ENCODE results near the gene AGAP2.

The AGAP2 gene

DNA sequence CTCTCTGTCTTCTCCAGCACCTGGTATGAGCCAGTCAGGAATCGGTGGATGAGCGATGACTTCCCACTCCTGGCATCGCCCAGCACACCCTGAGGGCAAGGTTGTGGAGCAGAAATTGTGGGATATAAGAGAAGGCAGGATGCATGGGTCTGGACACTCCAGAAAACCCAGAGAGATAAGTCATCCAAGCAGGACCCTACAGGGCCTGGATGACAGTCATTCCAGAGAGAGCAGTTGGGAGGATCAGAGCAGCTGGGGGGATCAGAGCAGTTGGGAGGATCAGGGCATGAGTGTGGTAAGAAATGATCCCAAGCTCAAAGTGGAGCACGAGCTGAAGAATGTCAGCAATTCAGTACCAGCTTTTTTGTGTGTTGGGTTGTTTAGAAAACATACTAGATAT, 4.0 kb downstream of the AGAP2 start:
- Histone ChIP-seq H3K27ac (replicated peaks; ENCODE audit: low read length) (no peak overlapping the region), H3K18ac (ENCODE audit: low read length) (no peak overlapping the region), H3K79me1 (ENCODE audit: low read depth, low read length) (no peaks in the 10 kb centered on the region), H3K23ac (ENCODE audit: low read depth, low read length, poor library complexity) (no peak overlapping the region), H3K9me3 (replicated peaks in 1 of 2; ENCODE audit: control insufficient read depth in 2 of 2, insufficient read depth in 1 of 2, low read depth in 1 of 2, low read length in 2 of 2) (peaks cover 0 to 4% of the 10 kb centered on the region in 2 donors), H4K91ac (ENCODE audit: low read depth, low read length, poor library complexity) (no peak overlapping the region), H3K9ac (ENCODE audit: low read depth, low read length, poor library complexity) (no peak overlapping the region), H3K27me3 (ENCODE audit: control insufficient read depth in 3 of 3, insufficient read depth in 3 of 3, low read depth in 1 of 3, low read length in 3 of 3) (peaks cover 3 to 92% (median 26%) of the 10 kb centered on the region in 3 experiments), H3K4me2 (ENCODE audit: insufficient read depth, low read length, poor library complexity, severe bottlenecking) (no peak overlapping the region), H4K8ac (ENCODE audit: low read depth, low read length) (no peak overlapping the region), H3K14ac (ENCODE audit: low read length) (no peak overlapping the region), H2BK12ac (ENCODE audit: low read length) (no peak overlapping the region), H3K36me3 (replicated peaks in 1 of 2; ENCODE audit: control insufficient read depth in 2 of 2, insufficient read depth in 2 of 2, low read length in 2 of 2) (peaks cover 0 to 42% of the 10 kb centered on the region in 2 donors), H2BK120ac (ENCODE audit: low read depth, low read length) (no peak overlapping the region), H3K4me3 (ENCODE audit: low read length in 2 of 2) (no peak overlapping the region), H2BK15ac (ENCODE audit: low read length) (no peak overlapping the region), H2AK5ac (ENCODE audit: low read depth, low read length) (no peak overlapping the region), H2BK5ac (ENCODE audit: low read length) (no peak overlapping the region), H3K4me1 (ENCODE audit: control insufficient read depth in 2 of 2, insufficient read depth in 1 of 2, low read depth in 1 of 2, low read length in 2 of 2) (peaks cover 16 to 21% of the 10 kb centered on the region in 2 donors), H3K4ac (ENCODE audit: low read length) (no peak overlapping the region), H2AFZ (ENCODE audit: low read length) (no peak overlapping the region)
- no CpG with 5 or more reads among the region's 4 CpGs for WGBS, 2 donors (ENCODE audit: extremely low coverage in 2 of 2, insufficient read length in 2 of 2, insufficient replicate concordance in 1 of 2)
- no peak for DNase-seq (ENCODE audit: low spot score)

DNA sequence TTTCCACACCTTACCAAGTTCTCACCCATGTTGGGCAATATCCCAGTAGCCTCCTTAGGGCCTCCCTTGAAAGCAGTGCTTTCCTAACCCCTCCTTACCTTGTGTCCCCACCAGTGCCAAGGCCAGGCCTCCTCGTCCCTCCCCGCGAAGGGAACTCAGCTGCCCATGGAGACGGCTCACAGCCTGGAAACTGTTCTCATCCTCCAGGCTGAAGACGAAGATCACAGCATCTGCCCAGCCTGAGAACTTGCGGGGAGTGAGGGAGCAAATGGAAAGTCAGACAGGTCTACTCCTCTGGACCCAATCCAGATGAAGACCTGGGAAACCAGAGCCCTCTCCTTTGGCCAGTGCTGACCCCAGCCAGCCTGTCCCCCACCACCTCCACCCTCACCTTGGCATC, 4.6 kb downstream of the AGAP2 start:
- peaks cover 0 to 46% of the 10 kb centered on the region in 2 donors for H3K36me3 ChIP-seq (replicated peaks in 1 of 2; ENCODE audit: control insufficient read depth in 2 of 2, insufficient read depth in 2 of 2, low read length in 2 of 2)
- H2BK5ac ChIP-seq (ENCODE audit: low read length): no peak overlapping the region
- H2AK5ac ChIP-seq (ENCODE audit: low read depth, low read length): no peak overlapping the region
- H3K18ac ChIP-seq (ENCODE audit: low read length): no peak overlapping the region
- no CpG with 5 or more reads among the region's 6 CpGs for WGBS, 2 donors (ENCODE audit: extremely low coverage in 2 of 2, insufficient read length in 2 of 2, insufficient replicate concordance in 1 of 2)
- no peak overlapping the region for H3K14ac ChIP-seq (ENCODE audit: low read length)
- no peak overlapping the region for H2BK120ac ChIP-seq (ENCODE audit: low read depth, low read length)
- H3K4me1 ChIP-seq (ENCODE audit: control insufficient read depth in 2 of 2, insufficient read depth in 1 of 2, low read depth in 1 of 2, low read length in 2 of 2): peaks cover 10 to 14% of the 10 kb centered on the region in 2 donors
- H3K4me3 ChIP-seq (ENCODE audit: low read length in 2 of 2): no peak overlapping the region
- H2BK12ac ChIP-seq (ENCODE audit: low read length): no peak overlapping the region
- no peak overlapping the region for H2BK15ac ChIP-seq (ENCODE audit: low read length)
- no peak overlapping the region for H4K91ac ChIP-seq (ENCODE audit: low read depth, low read length, poor library complexity)
- no peak overlapping the region for H3K9ac ChIP-seq (ENCODE audit: low read depth, low read length, poor library complexity)
- H2AFZ ChIP-seq (ENCODE audit: low read length): no peak overlapping the region
- peaks cover 0 to 4% of the 10 kb centered on the region in 2 donors for H3K9me3 ChIP-seq (replicated peaks in 1 of 2; ENCODE audit: control insufficient read depth in 2 of 2, insufficient read depth in 1 of 2, low read depth in 1 of 2, low read length in 2 of 2)
- H3K27ac ChIP-seq (replicated peaks; ENCODE audit: low read length): no peak overlapping the region
- no peak for DNase-seq (ENCODE audit: low spot score)
- no peak overlapping the region for H3K4me2 ChIP-seq (ENCODE audit: insufficient read depth, low read length, poor library complexity, severe bottlenecking)
- no peaks in the 10 kb centered on the region for H3K79me1 ChIP-seq (ENCODE audit: low read depth, low read length)
- no peak overlapping the region for H4K8ac ChIP-seq (ENCODE audit: low read depth, low read length)
- no peak overlapping the region for H3K4ac ChIP-seq (ENCODE audit: low read length)
- H3K27me3 ChIP-seq (ENCODE audit: control insufficient read depth in 3 of 3, insufficient read depth in 3 of 3, low read depth in 1 of 3, low read length in 3 of 3): peaks cover 3 to 91% (median 22%) of the 10 kb centered on the region in 3 experiments
- H3K23ac ChIP-seq (ENCODE audit: low read depth, low read length, poor library complexity): no peak overlapping the region

DNA sequence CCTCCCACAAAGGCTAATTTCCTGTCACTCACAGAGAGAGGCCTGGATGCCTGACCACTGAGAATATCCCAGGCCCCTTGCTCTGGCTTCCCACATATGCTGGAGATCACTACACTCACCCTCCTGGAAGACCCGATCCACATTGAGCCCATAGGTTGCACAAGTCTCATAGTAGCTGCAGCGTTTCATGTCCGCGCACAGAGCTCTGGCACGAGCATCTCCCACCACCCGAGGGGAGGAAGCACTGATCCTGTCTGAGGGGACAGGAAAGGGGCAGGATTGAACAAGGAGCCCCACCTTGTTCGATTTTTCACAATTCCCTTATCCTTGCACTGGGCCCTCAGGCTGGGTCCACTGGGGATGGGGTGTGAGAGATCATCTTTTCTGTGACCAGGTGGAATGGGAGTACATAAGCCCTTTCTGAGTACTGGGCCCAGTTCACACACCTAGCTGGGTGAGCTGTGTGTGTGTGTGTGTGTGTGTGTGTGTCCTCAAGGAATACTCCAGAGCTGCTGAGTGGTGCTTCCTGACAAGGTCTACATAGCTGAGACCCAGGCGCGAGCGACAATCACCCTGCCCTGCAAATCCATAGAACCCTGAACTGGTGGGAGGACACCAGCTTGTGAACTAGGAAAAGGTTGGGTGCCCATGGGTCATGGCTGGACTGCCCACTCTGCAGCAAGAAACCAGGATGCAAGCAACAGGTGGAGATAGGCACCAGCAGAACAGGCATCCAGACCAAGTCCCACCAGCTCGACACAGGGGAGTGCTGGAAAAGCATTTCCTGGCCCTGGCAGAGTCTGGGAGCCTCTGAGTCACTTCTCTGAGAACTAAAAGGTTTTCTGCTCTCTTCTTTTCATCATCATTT, 5.6 kb downstream of the AGAP2 start:
- DNase-seq (ENCODE audit: low spot score): no peak
- no peak overlapping the region for H2AK5ac ChIP-seq (ENCODE audit: low read depth, low read length)
- H3K9ac ChIP-seq (ENCODE audit: low read depth, low read length, poor library complexity): peak overlapping the region; percentile 22
- H2BK12ac ChIP-seq (ENCODE audit: low read length): no peak overlapping the region
- no peak overlapping the region for H4K8ac ChIP-seq (ENCODE audit: low read depth, low read length)
- H3K4me2 ChIP-seq (ENCODE audit: insufficient read depth, low read length, poor library complexity, severe bottlenecking): no peak overlapping the region
- H3K27ac ChIP-seq (replicated peaks; ENCODE audit: low read length): no peak overlapping the region
- no peak overlapping the region for H3K4ac ChIP-seq (ENCODE audit: low read length)
- no peak overlapping the region for H2BK120ac ChIP-seq (ENCODE audit: low read depth, low read length)
- peaks cover 10 to 14% of the 10 kb centered on the region in 2 donors for H3K4me1 ChIP-seq (ENCODE audit: control insufficient read depth in 2 of 2, insufficient read depth in 1 of 2, low read depth in 1 of 2, low read length in 2 of 2)
- no peak overlapping the region for H3K18ac ChIP-seq (ENCODE audit: low read length)
- no peaks in the 10 kb centered on the region for H3K79me1 ChIP-seq (ENCODE audit: low read depth, low read length)
- H4K91ac ChIP-seq (ENCODE audit: low read depth, low read length, poor library complexity): no peak overlapping the region
- H3K27me3 ChIP-seq (ENCODE audit: control insufficient read depth in 3 of 3, insufficient read depth in 3 of 3, low read depth in 1 of 3, low read length in 3 of 3): peaks cover 3 to 94% (median 21%) of the 10 kb centered on the region in 3 experiments
- H2BK15ac ChIP-seq (ENCODE audit: low read length): no peak overlapping the region
- WGBS, 2 donors (ENCODE audit: extremely low coverage in 2 of 2, insufficient read length in 2 of 2, insufficient replicate concordance in 1 of 2): no CpG with 5 or more reads among the region's 11 CpGs
- peaks cover 0 to 4% of the 10 kb centered on the region in 2 donors for H3K9me3 ChIP-seq (replicated peaks in 1 of 2; ENCODE audit: control insufficient read depth in 2 of 2, insufficient read depth in 1 of 2, low read depth in 1 of 2, low read length in 2 of 2)
- H2AFZ ChIP-seq (ENCODE audit: low read length): no peak overlapping the region
- H3K4me3 ChIP-seq (ENCODE audit: low read length in 2 of 2): no peak overlapping the region
- no peak overlapping the region for H3K23ac ChIP-seq (ENCODE audit: low read depth, low read length, poor library complexity)
- H2BK5ac ChIP-seq (ENCODE audit: low read length): no peak overlapping the region
- peaks cover 0 to 47% of the 10 kb centered on the region in 2 donors for H3K36me3 ChIP-seq (replicated peaks in 1 of 2; ENCODE audit: control insufficient read depth in 2 of 2, insufficient read depth in 2 of 2, low read length in 2 of 2)
- no peak overlapping the region for H3K14ac ChIP-seq (ENCODE audit: low read length)

DNA sequence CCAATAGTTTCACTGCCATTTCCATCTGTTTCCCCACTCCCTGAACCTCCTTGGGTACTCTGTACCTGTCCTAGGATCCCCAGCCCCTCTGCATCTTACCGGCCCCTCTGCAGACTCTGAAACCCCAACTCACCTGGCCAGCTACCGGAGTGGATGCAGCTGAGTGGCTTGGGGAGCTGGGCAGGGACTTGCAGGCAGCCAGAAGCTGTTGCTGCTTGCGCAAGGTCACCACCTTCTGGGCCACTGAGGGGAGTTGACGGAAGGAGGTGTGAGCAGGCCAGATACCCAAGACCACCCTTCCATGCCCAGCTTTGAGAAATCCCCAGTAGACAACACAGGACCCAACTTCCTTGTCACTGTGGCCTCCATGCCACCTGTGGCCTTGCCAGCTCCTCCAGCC, 6.3 kb downstream of the AGAP2 start:
- WGBS, 2 donors (ENCODE audit: extremely low coverage in 2 of 2, insufficient read length in 2 of 2, insufficient replicate concordance in 1 of 2): no CpG with 5 or more reads among the region's 4 CpGs
- Histone ChIP-seq H3K27me3 (ENCODE audit: control insufficient read depth in 3 of 3, insufficient read depth in 3 of 3, low read depth in 1 of 3, low read length in 3 of 3) (peaks cover 3 to 94% (median 21%) of the 10 kb centered on the region in 3 experiments), H2BK12ac (ENCODE audit: low read length) (no peak overlapping the region), H2AFZ (ENCODE audit: low read length) (no peak overlapping the region), H3K14ac (ENCODE audit: low read length) (no peak overlapping the region), H3K79me1 (ENCODE audit: low read depth, low read length) (no peaks in the 10 kb centered on the region), H4K91ac (ENCODE audit: low read depth, low read length, poor library complexity) (no peak overlapping the region), H3K4ac (ENCODE audit: low read length) (no peak overlapping the region), H2AK5ac (ENCODE audit: low read depth, low read length) (no peak overlapping the region), H3K23ac (ENCODE audit: low read depth, low read length, poor library complexity) (no peak overlapping the region), H2BK5ac (ENCODE audit: low read length) (no peak overlapping the region), H3K9ac (ENCODE audit: low read depth, low read length, poor library complexity) (no peak overlapping the region), H3K9me3 (replicated peaks in 1 of 2; ENCODE audit: control insufficient read depth in 2 of 2, insufficient read depth in 1 of 2, low read depth in 1 of 2, low read length in 2 of 2) (peaks cover 0 to 4% of the 10 kb centered on the region in 2 donors), H3K4me2 (ENCODE audit: insufficient read depth, low read length, poor library complexity, severe bottlenecking) (no peak overlapping the region), H3K27ac (replicated peaks; ENCODE audit: low read length) (no peak overlapping the region), H3K36me3 (replicated peaks in 1 of 2; ENCODE audit: control insufficient read depth in 2 of 2, insufficient read depth in 2 of 2, low read length in 2 of 2) (peaks cover 0 to 54% of the 10 kb centered on the region in 2 donors), H3K4me3 (ENCODE audit: low read length in 2 of 2) (no peak overlapping the region), H3K4me1 (ENCODE audit: control insufficient read depth in 2 of 2, insufficient read depth in 1 of 2, low read depth in 1 of 2, low read length in 2 of 2) (peaks cover 10 to 14% of the 10 kb centered on the region in 2 donors), H4K8ac (ENCODE audit: low read depth, low read length) (no peak overlapping the region), H2BK15ac (ENCODE audit: low read length) (no peak overlapping the region), H3K18ac (ENCODE audit: low read length) (no peak overlapping the region), H2BK120ac (ENCODE audit: low read depth, low read length) (no peak overlapping the region)
- no peak for DNase-seq (ENCODE audit: low spot score)
